HK-2 (cell line): ENCODE measurements around the gene CASZ1.

Experiments
- DNase-seq: peaks from one replicate; pipeline ENCODE4 v3.0.0-alpha.2; 2018; ENCODE audit not compliant: unreplicated experiment

The CASZ1 gene

GRCh38 chr1:10602936-10603335, 193.5 kb downstream of the CASZ1 start:
- DNase-seq = no peak

GRCh38 chr1:10601342-10602070, 194.9 kb downstream of the CASZ1 start:
- no peak for DNase-seq

GRCh38 chr1:10599194-10599861, 197.1 kb downstream of the CASZ1 start:
- peak; percentile 24 for DNase-seq

- DNase-seq = peak; percentile 18
Observed at GRCh38 chr1:10598389-10598702, 198.1 kb downstream of the CASZ1 start.

GRCh38 chr1:10597492-10598388, 198.7 kb downstream of the CASZ1 start:
- no peak for DNase-seq

GRCh38 chr1:10596780-10597179, 199.7 kb downstream of the CASZ1 start:
- DNase-seq = no peak

GRCh38 chr1:10594595-10595223, 201.7 kb downstream of the CASZ1 start:
- no peak for DNase-seq

GRCh38 chr1:10593750-10594149, 202.7 kb downstream of the CASZ1 start:
- no peak for DNase-seq

- no peak for DNase-seq
Observed at GRCh38 chr1:10592373-10592772, 204.1 kb downstream of the CASZ1 start.

- no peak for DNase-seq
Observed at GRCh38 chr1:10591010-10591409, 205.4 kb downstream of the CASZ1 start.

GRCh38 chr1:10589074-10589473, 207.4 kb downstream of the CASZ1 start:
- no peak for DNase-seq

GRCh38 chr1:10588640-10589039, 207.8 kb downstream of the CASZ1 start:
- DNase-seq = no peak
